ENCODE measurements around the gene CFAP74. TPM values are rescaled to one million over a fixed set of nuclear protein-coding genes. Genes with fewer than 3 reads are reported as not detected.
"Not testable (repeated sequence)": the region's sequence is repeated elsewhere in the genome, so short reads cannot be mapped to it uniquely, and the experiment has no call there.

Gene CFAP74
- total and polyA plus RNA-seq, 8 donors: 0.23 to 4.7 (median 2.8) TPM

- no peaks in the 10 kb centered on the region for H3K4me1 ChIP-seq
- no peaks in the 10 kb centered on the region for H3K36me3 ChIP-seq
- peaks cover 0 to 22% of the 10 kb centered on the region in 2 donors for H3K27me3 ChIP-seq
- TF ChIP-seq, protein P1, sequence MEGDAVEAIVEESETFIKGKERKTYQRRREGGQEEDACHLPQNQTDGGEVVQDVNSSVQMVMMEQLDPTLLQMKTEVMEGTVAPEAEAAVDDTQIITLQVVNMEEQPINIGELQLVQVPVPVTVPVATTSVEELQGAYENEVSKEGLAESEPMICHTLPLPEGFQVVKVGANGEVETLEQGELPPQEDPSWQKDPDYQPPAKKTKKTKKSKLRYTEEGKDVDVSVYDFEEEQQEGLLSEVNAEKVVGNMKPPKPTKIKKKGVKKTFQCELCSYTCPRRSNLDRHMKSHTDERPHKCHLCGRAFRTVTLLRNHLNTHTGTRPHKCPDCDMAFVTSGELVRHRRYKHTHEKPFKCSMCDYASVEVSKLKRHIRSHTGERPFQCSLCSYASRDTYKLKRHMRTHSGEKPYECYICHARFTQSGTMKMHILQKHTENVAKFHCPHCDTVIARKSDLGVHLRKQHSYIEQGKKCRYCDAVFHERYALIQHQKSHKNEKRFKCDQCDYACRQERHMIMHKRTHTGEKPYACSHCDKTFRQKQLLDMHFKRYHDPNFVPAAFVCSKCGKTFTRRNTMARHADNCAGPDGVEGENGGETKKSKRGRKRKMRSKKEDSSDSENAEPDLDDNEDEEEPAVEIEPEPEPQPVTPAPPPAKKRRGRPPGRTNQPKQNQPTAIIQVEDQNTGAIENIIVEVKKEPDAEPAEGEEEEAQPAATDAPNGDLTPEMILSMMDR (IDR thresholded peaks at IDR 0.05): no peak
- no peak for DNase-seq
- no peak overlapping the region for H3K4me3 ChIP-seq
- peaks cover 0 to 4% of the 10 kb centered on the region in 2 donors for H3K9me3 ChIP-seq
- ATAC-seq: no peak
- H3K27ac ChIP-seq: no peak overlapping the region
- intact Hi-C loops (cut with DNase I): no loop called here
Observed at GRCh38 chr1:1980467-1981141, 23.0 kb downstream of the CFAP74 start.

GRCh38 chr1:1979482-1980165, 24.0 kb downstream of the CFAP74 start:
- H3K27ac ChIP-seq: no peak overlapping the region
- DNase-seq (no peak), ATAC-seq (no peak)
- H3K36me3 ChIP-seq: no peaks in the 10 kb centered on the region
- TF ChIP-seq, protein P1 (IDR thresholded peaks at IDR 0.05): no peak
- intact Hi-C loops (cut with DNase I): no loop called here
- H3K4me3 ChIP-seq: no peak overlapping the region
- peaks cover 0 to 24% of the 10 kb centered on the region in 2 donors for H3K27me3 ChIP-seq
- H3K4me1 ChIP-seq: no peaks in the 10 kb centered on the region
- peaks cover 0 to 4% of the 10 kb centered on the region in 2 donors for H3K9me3 ChIP-seq

DNA sequence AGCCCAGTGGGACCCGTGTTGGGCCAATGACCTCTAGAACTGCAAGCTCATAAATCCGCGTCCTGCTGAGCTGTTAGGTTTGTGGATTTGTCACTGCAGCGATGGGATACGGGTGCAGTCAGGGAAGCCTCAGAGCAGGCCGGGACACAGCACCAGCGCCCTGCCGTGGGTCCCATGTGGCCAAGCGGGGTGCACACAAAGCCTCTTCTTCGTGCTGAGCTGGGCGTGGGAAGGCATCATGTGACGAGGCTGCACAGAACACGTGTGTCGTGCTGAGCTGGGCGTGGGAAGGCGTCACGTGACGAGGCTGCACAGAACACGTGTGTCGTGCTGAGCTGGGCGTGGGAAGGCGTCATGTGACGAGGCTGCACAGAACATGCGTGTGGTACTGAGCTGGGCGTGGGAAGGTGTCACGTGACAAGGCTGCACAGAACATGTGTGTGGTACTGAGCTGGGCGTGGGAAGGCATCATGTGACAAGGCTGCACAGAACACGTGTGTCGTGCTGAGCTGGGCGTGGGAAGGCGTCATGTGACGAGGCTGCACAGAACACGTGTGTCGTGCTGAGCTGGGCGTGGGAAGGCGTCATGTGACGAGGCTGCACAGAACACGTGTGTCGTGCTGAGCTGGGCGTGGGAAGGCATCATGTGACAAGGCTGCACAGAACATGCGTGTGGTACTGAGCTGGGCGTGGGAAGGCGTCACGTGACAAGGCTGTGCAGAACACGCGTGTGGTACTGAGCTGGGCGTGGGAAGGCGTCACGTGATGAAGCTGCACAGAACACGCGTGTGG, 24.7 kb downstream of the CFAP74 start:
- H3K36me3 ChIP-seq; H3K4me3 ChIP-seq; ATAC-seq; intact Hi-C loops (cut with DNase I); H3K9me3 ChIP-seq; H3K27ac ChIP-seq; DNase-seq; H3K4me1 ChIP-seq: not testable (repeated sequence)
- H3K27me3 ChIP-seq: peaks cover 0 to 30% of the 10 kb centered on the region in 2 donors

DNA sequence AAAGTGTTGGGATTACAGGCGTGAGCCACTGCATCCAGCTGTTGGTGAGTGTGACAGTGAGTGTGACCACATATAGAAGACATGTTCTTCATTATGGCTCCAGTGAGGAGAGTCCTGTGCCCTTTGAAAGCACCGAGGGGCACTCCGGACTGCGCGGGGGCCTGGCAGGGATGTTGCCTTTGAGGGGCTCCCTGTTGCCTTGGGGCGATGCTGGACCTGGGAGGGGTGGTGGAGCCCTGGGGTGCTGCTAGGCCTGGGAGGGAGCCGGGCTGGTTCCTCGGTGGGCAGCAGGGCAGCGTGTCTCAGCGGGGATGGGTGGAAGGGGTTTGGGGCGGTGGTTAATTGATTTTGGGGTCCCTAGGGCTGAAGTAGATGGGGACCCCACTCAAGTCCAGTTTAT, 25.5 kb downstream of the CFAP74 start:
- Histone ChIP-seq H3K4me1 (no peaks in the 10 kb centered on the region), H3K4me3 (no peak overlapping the region), H3K36me3 (no peaks in the 10 kb centered on the region), H3K27me3 (peaks cover 0 to 30% of the 10 kb centered on the region in 2 donors), H3K9me3 (peaks cover 0 to 4% of the 10 kb centered on the region in 2 donors), H3K27ac (no peak overlapping the region)
- no peak for DNase-seq
- no peak for ATAC-seq
- TF ChIP-seq, protein P1 (IDR thresholded peaks at IDR 0.05): no peak
- intact Hi-C loops (cut with DNase I): no loop called here

DNA sequence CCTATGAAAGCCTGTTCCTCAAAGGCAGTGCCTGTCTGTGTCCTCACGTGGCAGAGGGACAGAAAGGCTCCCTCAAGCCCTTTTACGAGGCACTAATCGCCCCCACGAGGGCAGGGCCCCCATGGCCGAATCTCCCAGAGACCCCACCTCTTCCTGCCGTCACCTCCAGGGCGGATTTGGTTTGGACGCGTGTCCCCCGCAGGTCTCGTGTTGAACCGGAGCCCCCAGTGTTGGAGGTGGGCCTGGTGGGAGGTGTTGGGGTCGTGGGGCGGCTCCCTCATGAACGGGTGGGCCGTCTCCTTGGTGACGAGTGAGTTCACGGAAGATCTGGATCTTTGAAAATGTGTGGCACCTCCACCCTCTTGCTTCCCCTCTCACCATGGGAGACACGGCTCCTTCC, 27.6 kb downstream of the CFAP74 start:
- no peak for ATAC-seq
- peaks cover 0 to 5% of the 10 kb centered on the region in 2 donors for H3K9me3 ChIP-seq
- H3K4me1 ChIP-seq: no peaks in the 10 kb centered on the region
- H3K27ac ChIP-seq: no peak overlapping the region
- TF ChIP-seq, protein P1 (IDR thresholded peaks at IDR 0.05): no peak
- peaks cover 0 to 39% of the 10 kb centered on the region in 2 donors for H3K27me3 ChIP-seq
- no peak overlapping the region for H3K4me3 ChIP-seq
- H3K36me3 ChIP-seq: no peaks in the 10 kb centered on the region
- DNase-seq: no peak
- intact Hi-C loops (cut with DNase I): no loop called here
